ENCODE data around the gene CIZ1.

CIZ1 gene

GRCh38 chr9:128225770-128226411, 34.5 kb upstream of the CIZ1 start:
- no peak overlapping the region for H3K4me3 ChIP-seq (ENCODE audit: low read depth, low read length)
- TF ChIP-seq CTCF (IDR thresholded peaks at IDR 0.05; ENCODE audit: insufficient read depth, low read depth, low read length, missing control alignments) = no peak
- DNase-seq (ENCODE audit: low read depth) = no peak

- no peak for TF ChIP-seq CTCF (IDR thresholded peaks at IDR 0.05; ENCODE audit: insufficient read depth, low read depth, low read length, missing control alignments)
- no peak overlapping the region for H3K4me3 ChIP-seq (ENCODE audit: low read depth, low read length)
- DNase-seq (ENCODE audit: low read depth) = no peak
Observed at GRCh38 chr9:128224877-128225276, 33.5 kb upstream of the CIZ1 start.

GRCh38 chr9:128222880-128223670, 31.7 kb upstream of the CIZ1 start:
- no peak overlapping the region for H3K4me3 ChIP-seq (ENCODE audit: low read depth, low read length)
- DNase-seq (ENCODE audit: low read depth) = no peak
- TF ChIP-seq CTCF (IDR thresholded peaks at IDR 0.05; ENCODE audit: insufficient read depth, low read depth, low read length, missing control alignments) = no peak

GRCh38 chr9:128222026-128222425, 30.7 kb upstream of the CIZ1 start:
- no peak for TF ChIP-seq CTCF (IDR thresholded peaks at IDR 0.05; ENCODE audit: insufficient read depth, low read depth, low read length, missing control alignments)
- no peak for DNase-seq (ENCODE audit: low read depth)
- H3K4me3 ChIP-seq (ENCODE audit: low read depth, low read length) = no peak overlapping the region

- H3K4me3 ChIP-seq (ENCODE audit: low read depth, low read length) = no peak overlapping the region
- no peak for TF ChIP-seq CTCF (IDR thresholded peaks at IDR 0.05; ENCODE audit: insufficient read depth, low read depth, low read length, missing control alignments)
- no peak for DNase-seq (ENCODE audit: low read depth)
Observed at GRCh38 chr9:128219831-128220230, 28.5 kb upstream of the CIZ1 start.

GRCh38 chr9:128218518-128219389, 27.4 kb upstream of the CIZ1 start:
- DNase-seq (ENCODE audit: low read depth) = peak; percentile 95
- peak overlapping the region; percentile 50 for H3K4me3 ChIP-seq (ENCODE audit: low read depth, low read length)
- TF ChIP-seq CTCF (IDR thresholded peaks at IDR 0.05; ENCODE audit: insufficient read depth, low read depth, low read length, missing control alignments) = no peak
